Measurements from ENCODE around the gene ALPP. TPM values are rescaled to one million over a fixed set of nuclear protein-coding genes. Genes with fewer than 3 reads are reported as not detected.

Gene ALPP
- total and polyA plus RNA-seq, 2 donors (not counting 1 experiment from before 2014, with no cell fraction given), result not detected

DNA sequence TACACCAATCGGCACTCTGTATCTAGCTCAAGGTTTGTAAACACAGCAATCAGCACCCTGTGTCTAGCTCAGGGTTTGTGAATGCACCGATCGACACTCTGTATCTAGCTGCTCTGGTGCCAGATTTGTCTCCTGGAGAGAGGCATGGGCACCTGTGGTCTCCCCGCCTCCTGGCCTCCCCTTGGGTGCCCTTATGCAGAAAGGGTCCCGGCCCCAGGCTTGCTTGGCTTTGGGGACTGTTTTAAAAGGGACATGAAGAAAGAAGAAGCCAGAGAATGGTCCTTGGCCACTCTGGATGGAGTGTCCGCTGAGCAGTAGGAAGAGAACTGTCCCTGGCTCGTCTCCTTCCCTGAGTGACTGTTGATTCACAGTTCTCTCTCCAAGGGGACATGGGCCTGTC, 11.5 kb upstream of the ALPP start:
- Histone ChIP-seq H3K4me1 (ENCODE audit: control insufficient read depth in 2 of 2, insufficient read depth in 2 of 2, low read length in 2 of 2) (peaks cover 10 to 17% of the 10 kb centered on the region in 2 donors), H3K27ac (ENCODE audit: low read length in 2 of 2) (no peak overlapping the region), H3K9ac (ENCODE audit: low read length) (no peak overlapping the region), H3K4me2 (replicated peaks; ENCODE audit: low read depth, low read length, poor library complexity, severe bottlenecking) (no peak overlapping the region), H3K4me3 (ENCODE audit: control extremely low read depth in 1 of 5, extremely low read depth in 1 of 5, insufficient read depth in 1 of 5, low read depth in 2 of 5, low read length in 4 of 5) (no peak overlapping the region), H3K27me3 (replicated peaks in 1 of 4; ENCODE audit: control extremely low read depth in 1 of 4, control insufficient read depth in 3 of 4, insufficient read depth in 4 of 4, low read length in 3 of 4) (peaks cover 0 to 2% (median 0%) of the 10 kb centered on the region in 4 experiments), H3K36me3 (replicated peaks in 1 of 2; ENCODE audit: control extremely low read depth in 1 of 2, control insufficient read depth in 1 of 2, extremely low read depth in 1 of 2, insufficient read depth in 2 of 2, low read length in 1 of 2) (no peaks in the 10 kb centered on the region), H4K20me1 (ENCODE audit: control insufficient read depth, insufficient read depth, low read length, poor library complexity, severe bottlenecking) (no peaks in the 10 kb centered on the region), H3K9me3 (ENCODE audit: control extremely low read depth in 1 of 3, control insufficient read depth in 2 of 3, insufficient read depth in 1 of 3, low read length in 2 of 3) (peaks cover 0 to 11% (median 0%) of the 10 kb centered on the region in 3 donors), H2AFZ (ENCODE audit: insufficient read depth, low read depth, low read length, poor library complexity, severe bottlenecking) (no peak overlapping the region), H3K79me2 (ENCODE audit: control insufficient read depth, insufficient read depth, low read length) (no peaks in the 10 kb centered on the region)
- Mint-ChIP-seq H3K9me3 (ENCODE audit: insufficient read depth) (no peaks in the 10 kb centered on the region), H3K27ac (no peak overlapping the region), H3K4me1 (peaks cover 16% of the 10 kb centered on the region), H3K27me3 (peaks cover 3% of the 10 kb centered on the region), H3K4me3 (no peak overlapping the region)
- 80% methylated on average over 6 of the region's 7 CpGs for WGBS (ENCODE audit: insufficient coverage)
- DNase-seq (no peak), ATAC-seq (ENCODE audit: low read depth) (no peak)
- CTCF ChIA-PET, result no interaction called here
- intact Hi-C loops (cut with micrococcal nuclease), result no loop called here
- TF ChIP-seq EZH2 (IDR thresholded peaks at IDR 0.05; ENCODE audit: borderline replicate concordance, insufficient read depth, low read depth, low read length, poor library complexity, severe bottlenecking), result no peak
- TF ChIP-seq, protein P1, sequence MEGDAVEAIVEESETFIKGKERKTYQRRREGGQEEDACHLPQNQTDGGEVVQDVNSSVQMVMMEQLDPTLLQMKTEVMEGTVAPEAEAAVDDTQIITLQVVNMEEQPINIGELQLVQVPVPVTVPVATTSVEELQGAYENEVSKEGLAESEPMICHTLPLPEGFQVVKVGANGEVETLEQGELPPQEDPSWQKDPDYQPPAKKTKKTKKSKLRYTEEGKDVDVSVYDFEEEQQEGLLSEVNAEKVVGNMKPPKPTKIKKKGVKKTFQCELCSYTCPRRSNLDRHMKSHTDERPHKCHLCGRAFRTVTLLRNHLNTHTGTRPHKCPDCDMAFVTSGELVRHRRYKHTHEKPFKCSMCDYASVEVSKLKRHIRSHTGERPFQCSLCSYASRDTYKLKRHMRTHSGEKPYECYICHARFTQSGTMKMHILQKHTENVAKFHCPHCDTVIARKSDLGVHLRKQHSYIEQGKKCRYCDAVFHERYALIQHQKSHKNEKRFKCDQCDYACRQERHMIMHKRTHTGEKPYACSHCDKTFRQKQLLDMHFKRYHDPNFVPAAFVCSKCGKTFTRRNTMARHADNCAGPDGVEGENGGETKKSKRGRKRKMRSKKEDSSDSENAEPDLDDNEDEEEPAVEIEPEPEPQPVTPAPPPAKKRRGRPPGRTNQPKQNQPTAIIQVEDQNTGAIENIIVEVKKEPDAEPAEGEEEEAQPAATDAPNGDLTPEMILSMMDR (IDR thresholded peaks at IDR 0.05), result no peak
- POLR2A ChIA-PET, result no interaction called here

DNA sequence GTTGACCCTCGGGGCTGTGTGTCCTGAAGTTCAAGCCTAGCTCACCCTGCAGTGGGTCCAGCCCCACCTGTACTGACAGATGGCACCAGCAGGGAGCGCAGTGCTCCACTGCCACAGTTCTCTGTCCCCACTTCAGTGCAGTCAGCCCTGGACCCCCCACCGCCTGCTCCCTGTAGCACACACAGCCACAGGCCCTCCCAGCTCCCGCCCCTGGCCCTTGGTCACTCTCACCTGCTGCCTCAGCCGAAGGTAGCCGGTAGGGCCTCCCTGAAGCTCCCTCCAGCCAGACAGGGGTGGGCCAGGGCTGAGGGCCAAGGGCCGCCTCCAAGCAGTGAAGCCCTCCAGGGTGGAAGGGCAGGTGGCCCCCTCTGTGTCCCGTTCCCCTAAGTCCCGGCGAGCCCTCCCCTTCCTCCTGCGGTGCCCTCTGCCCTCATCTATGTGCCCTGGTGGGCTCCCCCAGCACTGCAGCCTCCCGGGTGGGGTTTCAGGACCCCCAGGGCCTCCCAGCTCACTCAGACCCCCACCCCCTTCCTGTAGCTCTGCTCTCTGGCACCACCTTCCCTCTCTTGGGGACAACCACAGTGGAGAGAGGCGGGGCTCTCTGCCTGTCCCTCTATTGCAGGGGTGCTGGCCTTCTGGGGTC, 10.8 kb upstream of the ALPP start:
- Histone ChIP-seq H3K27me3 (replicated peaks in 1 of 4; ENCODE audit: control extremely low read depth in 1 of 4, control insufficient read depth in 3 of 4, insufficient read depth in 4 of 4, low read length in 3 of 4) (peaks cover 0 to 2% (median 0%) of the 10 kb centered on the region in 4 experiments), H4K20me1 (ENCODE audit: control insufficient read depth, insufficient read depth, low read length, poor library complexity, severe bottlenecking) (no peaks in the 10 kb centered on the region), H3K9me3 (ENCODE audit: control extremely low read depth in 1 of 3, control insufficient read depth in 2 of 3, insufficient read depth in 1 of 3, low read length in 2 of 3) (peaks cover 0 to 4% (median 0%) of the 10 kb centered on the region in 3 donors), H3K79me2 (ENCODE audit: control insufficient read depth, insufficient read depth, low read length) (no peaks in the 10 kb centered on the region), H3K27ac (ENCODE audit: low read length in 2 of 2) (no peak overlapping the region), H3K4me1 (ENCODE audit: control insufficient read depth in 2 of 2, insufficient read depth in 2 of 2, low read length in 2 of 2) (peaks cover 10 to 17% of the 10 kb centered on the region in 2 donors), H3K4me2 (replicated peaks; ENCODE audit: low read depth, low read length, poor library complexity, severe bottlenecking) (no peak overlapping the region), H2AFZ (ENCODE audit: insufficient read depth, low read depth, low read length, poor library complexity, severe bottlenecking) (no peak overlapping the region), H3K9ac (ENCODE audit: low read length) (no peak overlapping the region), H3K36me3 (replicated peaks in 1 of 2; ENCODE audit: control extremely low read depth in 1 of 2, control insufficient read depth in 1 of 2, extremely low read depth in 1 of 2, insufficient read depth in 2 of 2, low read length in 1 of 2) (no peaks in the 10 kb centered on the region), H3K4me3 (ENCODE audit: control extremely low read depth in 1 of 5, extremely low read depth in 1 of 5, insufficient read depth in 1 of 5, low read depth in 2 of 5, low read length in 4 of 5) (no peak overlapping the region)
- DNase-seq (no peak), ATAC-seq (ENCODE audit: low read depth) (no peak)
- CTCF ChIA-PET, result no interaction called here
- Mint-ChIP-seq H3K4me1 (peaks cover 16% of the 10 kb centered on the region), H3K9me3 (ENCODE audit: insufficient read depth) (no peaks in the 10 kb centered on the region), H3K4me3 (no peak overlapping the region), H3K27me3 (peaks cover 3% of the 10 kb centered on the region), H3K27ac (no peak overlapping the region)
- POLR2A ChIA-PET, result no interaction called here
- intact Hi-C loops (cut with micrococcal nuclease), result no loop called here
- TF ChIP-seq, protein P1 (IDR thresholded peaks at IDR 0.05), result no peak
- TF ChIP-seq EZH2 (IDR thresholded peaks at IDR 0.05; ENCODE audit: borderline replicate concordance, insufficient read depth, low read depth, low read length, poor library complexity, severe bottlenecking), result no peak
- 83% methylated on average over 13 of the region's 13 CpGs for WGBS (ENCODE audit: insufficient coverage)
